GM21390 (cell line): ENCODE measurements around the gene RUSC2.
"Not testable (repeated sequence)": the region's sequence is repeated elsewhere in the genome, so short reads cannot be mapped to it uniquely, and the experiment has no call there.

Experiments used
- ATAC-seq: cut with Tn5 transposase; IDR thresholded peaks from one replicate; pipeline ENCODE4 v1.9.1; 2021; ENCODE audit not compliant: unreplicated experiment

The RUSC2 gene

GRCh38 chr9:35493119-35493518, 3.2 kb downstream of the RUSC2 start:
- not testable (repeated sequence) for ATAC-seq

- ATAC-seq = no peak
These were observed 6.1 kb downstream of the RUSC2 start for GRCh38 chr9:35495984-35496383.

GRCh38 chr9:35498245-35498644, 8.3 kb downstream of the RUSC2 start:
- ATAC-seq = not testable (repeated sequence)

GRCh38 chr9:35499029-35499700, 9.3 kb downstream of the RUSC2 start:
- ATAC-seq = no peak

- ATAC-seq = no peak
These were observed 9.8 kb downstream of the RUSC2 start for GRCh38 chr9:35499701-35500030.

GRCh38 chr9:35500130-35500748, 10.3 kb downstream of the RUSC2 start:
- ATAC-seq = no peak

GRCh38 chr9:35501946-35502345, 12.0 kb downstream of the RUSC2 start:
- ATAC-seq = no peak

- ATAC-seq = no peak
These were observed 16.4 kb downstream of the RUSC2 start for GRCh38 chr9:35506359-35506758.

- no peak for ATAC-seq
These were observed 18.2 kb downstream of the RUSC2 start for GRCh38 chr9:35508069-35508468.

GRCh38 chr9:35510383-35510753, 20.5 kb downstream of the RUSC2 start:
- no peak for ATAC-seq

- no peak for ATAC-seq
These were observed 21.0 kb downstream of the RUSC2 start for GRCh38 chr9:35510754-35511428.

GRCh38 chr9:35511453-35511852, 21.5 kb downstream of the RUSC2 start:
- ATAC-seq = no peak

GRCh38 chr9:35515766-35516165, 25.9 kb downstream of the RUSC2 start:
- ATAC-seq = no peak

GRCh38 chr9:35516479-35516878, 26.6 kb downstream of the RUSC2 start:
- no peak for ATAC-seq

GRCh38 chr9:35517131-35517530, 27.2 kb downstream of the RUSC2 start:
- ATAC-seq = no peak

- ATAC-seq = no peak
These were observed 27.8 kb downstream of the RUSC2 start for GRCh38 chr9:35517552-35518224.

GRCh38 chr9:35518225-35518821, 28.4 kb downstream of the RUSC2 start:
- ATAC-seq = no peak

- ATAC-seq = no peak
These were observed 29.2 kb downstream of the RUSC2 start for GRCh38 chr9:35518981-35519679.

GRCh38 chr9:35519692-35520363, 29.9 kb downstream of the RUSC2 start:
- ATAC-seq = no peak

GRCh38 chr9:35520364-35520710, 30.4 kb downstream of the RUSC2 start:
- ATAC-seq = no peak
